Colonic mucosa (tissue), 4 donors: ENCODE measurements around the gene PLXNA3. TPM values are rescaled to one million over a fixed set of nuclear protein-coding genes. Genes with fewer than 3 reads are reported as not detected.

ENCODE experiments used
- DNase-seq: peaks from one replicate; pipeline ENCODE4 v3.0.0-alpha.2; 2020
- H3K27ac ChIP-seq: fragments of 200-600 bp; one replicate; pipeline ENCODE4 v1.8.0; 2021
- H3K27me3 ChIP-seq: fragments of 200-600 bp; one replicate; pipeline ENCODE4 v1.8.0; 2021
- H3K36me3 ChIP-seq: fragments of 200-600 bp; one replicate; pipeline ENCODE4 v1.8.0; 2021
- H3K4me1 ChIP-seq: fragments of 200-600 bp; one replicate; pipeline ENCODE4 v1.8.0; 2021; ENCODE audit warnings: mild to moderate bottlenecking
- H3K4me3 ChIP-seq: fragments of 200-600 bp; one replicate; pipeline ENCODE4 v1.8.0; 2021
- H3K9ac ChIP-seq, 2 donors: one replicate each; pipeline ENCODE4 v1.7.0; 2013; ENCODE audit warnings: control low read depth in 2 of 2, low read depth in 2 of 2, low read length in 2 of 2
- H3K9me3 ChIP-seq: fragments of 200-600 bp; one replicate; pipeline ENCODE4 v1.8.0; 2021
- intact Hi-C: fragments of 100-400 bp; cut with DNase I; formaldehyde crosslinking; loops from one replicate; pipeline ENCODE4 v1.14.1; 2022
- total RNA-seq, 2 donors: library from RNA; stranded (reverse); fragmentation: NEBNext Ultra II Directional in 1 of 2; extraction: Animal tissue kit (Norgen Biotek cat#: 25700) in 1 of 2; gene quantifications; one replicate each; pipeline ENCODE4 v1.2.1, GENCODE V29; 2021
- TF ChIP-seq, protein P1 (sequence below): fragments of 200-600 bp; IDR thresholded peaks from one replicate; pipeline ENCODE4 v1.8.0; 2022; ENCODE audit warnings: antibody characterized with exemption, mild to moderate bottlenecking
- donor health status: healthy.
- donor health status: DM: no; HTN: no; CAD: no.
- donor health status: DM: no; HTN: no; CAD: no.

Gene PLXNA3
- total RNA-seq, 2 donors from 2014 or later: 37.7 to 43.9 TPM

- H3K4me3 ChIP-seq: no peak overlapping the region
- H3K27me3 ChIP-seq: no peaks in the 10 kb centered on the region
- no peak for DNase-seq
- no peak overlapping the region for H3K9ac ChIP-seq
- H3K36me3 ChIP-seq: peaks cover 9% of the 10 kb centered on the region
- intact Hi-C loops: no loop called here
- no peaks in the 10 kb centered on the region for H3K9me3 ChIP-seq
- TF ChIP-seq, protein P1, sequence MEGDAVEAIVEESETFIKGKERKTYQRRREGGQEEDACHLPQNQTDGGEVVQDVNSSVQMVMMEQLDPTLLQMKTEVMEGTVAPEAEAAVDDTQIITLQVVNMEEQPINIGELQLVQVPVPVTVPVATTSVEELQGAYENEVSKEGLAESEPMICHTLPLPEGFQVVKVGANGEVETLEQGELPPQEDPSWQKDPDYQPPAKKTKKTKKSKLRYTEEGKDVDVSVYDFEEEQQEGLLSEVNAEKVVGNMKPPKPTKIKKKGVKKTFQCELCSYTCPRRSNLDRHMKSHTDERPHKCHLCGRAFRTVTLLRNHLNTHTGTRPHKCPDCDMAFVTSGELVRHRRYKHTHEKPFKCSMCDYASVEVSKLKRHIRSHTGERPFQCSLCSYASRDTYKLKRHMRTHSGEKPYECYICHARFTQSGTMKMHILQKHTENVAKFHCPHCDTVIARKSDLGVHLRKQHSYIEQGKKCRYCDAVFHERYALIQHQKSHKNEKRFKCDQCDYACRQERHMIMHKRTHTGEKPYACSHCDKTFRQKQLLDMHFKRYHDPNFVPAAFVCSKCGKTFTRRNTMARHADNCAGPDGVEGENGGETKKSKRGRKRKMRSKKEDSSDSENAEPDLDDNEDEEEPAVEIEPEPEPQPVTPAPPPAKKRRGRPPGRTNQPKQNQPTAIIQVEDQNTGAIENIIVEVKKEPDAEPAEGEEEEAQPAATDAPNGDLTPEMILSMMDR: no peak
- H3K27ac ChIP-seq: no peak overlapping the region
- H3K4me1 ChIP-seq: no peaks in the 10 kb centered on the region
These were observed 7.8 kb upstream of the PLXNA3 start for GRCh38 chrX:154450312-154450711.

DNA sequence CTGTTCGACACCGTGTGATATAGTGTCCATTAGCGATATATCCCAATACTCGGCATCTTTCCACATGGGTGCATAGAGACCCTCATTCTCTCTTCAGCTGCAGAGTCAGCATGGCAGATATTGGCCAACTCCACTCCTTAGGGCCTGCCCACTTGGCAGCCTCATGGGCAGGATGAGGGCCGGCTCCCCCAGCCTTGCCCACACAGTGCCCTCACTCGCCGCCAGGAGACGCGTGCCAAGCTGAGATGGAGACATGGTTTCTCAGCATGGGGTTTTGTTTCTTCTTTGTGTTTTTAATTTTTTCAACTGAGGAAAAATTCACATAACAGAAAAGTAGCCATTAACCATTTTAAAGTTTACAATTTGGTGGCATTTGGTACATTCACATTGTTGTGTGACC, 5.3 kb upstream of the PLXNA3 start:
- no peak for DNase-seq
- no peaks in the 10 kb centered on the region for H3K4me1 ChIP-seq
- H3K36me3 ChIP-seq: peaks cover 9% of the 10 kb centered on the region
- no peaks in the 10 kb centered on the region for H3K9me3 ChIP-seq
- TF ChIP-seq, protein P1: no peak
- no peak overlapping the region for H3K27ac ChIP-seq
- no peak overlapping the region for H3K4me3 ChIP-seq
- peaks cover 6% of the 10 kb centered on the region for H3K27me3 ChIP-seq
- no peak overlapping the region for H3K9ac ChIP-seq
- intact Hi-C loops: no loop called here

DNA sequence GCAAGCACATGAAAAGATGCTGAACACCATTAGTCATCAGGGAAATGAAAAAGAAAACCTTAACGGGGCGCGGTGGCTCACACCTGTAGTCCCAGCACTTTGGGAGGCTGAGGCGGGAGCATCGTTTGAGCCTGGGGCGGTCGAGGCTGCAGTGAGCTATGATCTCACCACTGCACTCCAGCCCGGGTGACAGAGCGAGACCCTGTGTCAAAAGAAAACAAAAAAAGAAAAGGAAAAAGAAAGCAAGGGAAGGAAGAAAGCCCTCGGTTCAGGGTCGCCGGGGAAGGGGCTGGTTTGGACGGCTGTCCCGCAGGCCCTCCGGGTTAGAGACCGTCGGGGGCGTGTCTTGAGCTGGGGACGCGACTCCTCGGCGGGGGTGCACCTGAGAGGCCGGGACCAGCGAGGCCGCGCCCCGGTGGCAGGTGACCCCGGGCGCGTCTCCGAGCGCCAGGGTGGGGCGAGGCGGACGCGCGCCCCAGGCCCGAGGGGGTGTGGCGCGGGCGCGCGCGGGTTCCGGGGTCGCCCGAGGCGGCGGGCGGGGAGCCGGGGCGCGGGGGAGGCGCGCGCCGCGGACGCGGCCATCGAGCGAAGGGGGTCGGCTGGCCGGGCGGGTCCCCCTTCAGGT, 478 bp upstream of the PLXNA3 start:
- Histone ChIP-seq H3K4me1 (no peaks in the 10 kb centered on the region), H3K9ac (peak overlapping the region in 1 of 2 donors; percentile 43), H3K27ac (no peak overlapping the region), H3K27me3 (peaks cover 6% of the 10 kb centered on the region), H3K4me3 (peak overlapping the region; percentile 38), H3K9me3 (no peaks in the 10 kb centered on the region), H3K36me3 (no peaks in the 10 kb centered on the region)
- intact Hi-C loops: no loop called here
- TF ChIP-seq, protein P1: no peak
- peak; percentile 45 for DNase-seq

DNA sequence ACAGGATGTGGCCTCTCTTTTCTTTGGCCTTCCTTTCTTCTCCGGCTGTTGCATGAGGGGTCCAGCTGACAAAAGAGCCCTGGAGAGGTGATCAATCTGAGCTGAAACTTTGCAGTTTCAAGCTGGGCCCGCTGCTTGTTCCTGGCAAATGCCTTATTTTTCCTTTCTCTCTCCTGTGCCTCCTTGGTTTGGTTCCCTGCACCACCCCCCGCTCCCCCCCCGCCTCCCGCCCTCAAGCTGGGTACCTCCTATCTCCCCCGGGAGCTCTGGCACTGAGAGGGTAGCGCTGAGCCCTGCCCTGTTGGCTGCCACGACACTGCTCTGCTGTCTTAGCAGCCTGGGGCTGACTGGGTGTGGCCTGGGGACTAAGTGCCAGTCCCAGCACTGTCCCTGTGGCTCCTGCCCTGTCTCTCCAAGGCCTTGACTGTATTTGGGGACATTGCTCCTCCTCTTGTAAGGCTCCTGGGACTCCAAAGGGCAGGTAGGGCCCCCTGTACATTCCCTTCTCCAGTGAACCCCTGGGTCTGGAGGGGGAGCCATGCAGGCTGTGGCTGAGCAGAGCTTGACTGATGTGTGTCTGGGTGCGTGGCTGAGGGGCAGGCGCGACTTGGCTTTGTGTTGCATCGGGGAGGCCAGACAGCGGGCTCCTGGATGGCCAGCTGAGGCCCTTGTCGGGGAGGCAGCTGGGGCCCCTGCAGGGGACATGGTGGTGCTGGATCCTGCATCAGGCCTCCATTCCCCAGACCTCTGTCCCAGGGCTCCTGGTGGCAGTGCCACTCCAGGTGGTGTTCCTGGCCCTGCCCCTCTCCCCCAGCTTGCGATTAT, 1.1 kb downstream of the PLXNA3 start:
- H3K27me3 ChIP-seq: peaks cover 6% of the 10 kb centered on the region
- H3K9ac ChIP-seq: peak overlapping the region; percentile 60 to 79
- intact Hi-C loops: no loop called here
- H3K36me3 ChIP-seq: no peaks in the 10 kb centered on the region
- H3K4me1 ChIP-seq: no peaks in the 10 kb centered on the region
- H3K27ac ChIP-seq: peak overlapping the region; percentile 55
- H3K4me3 ChIP-seq: peak overlapping the region; percentile 66
- DNase-seq: peak; percentile 53
- no peaks in the 10 kb centered on the region for H3K9me3 ChIP-seq
- TF ChIP-seq, protein P1: no peak

DNA sequence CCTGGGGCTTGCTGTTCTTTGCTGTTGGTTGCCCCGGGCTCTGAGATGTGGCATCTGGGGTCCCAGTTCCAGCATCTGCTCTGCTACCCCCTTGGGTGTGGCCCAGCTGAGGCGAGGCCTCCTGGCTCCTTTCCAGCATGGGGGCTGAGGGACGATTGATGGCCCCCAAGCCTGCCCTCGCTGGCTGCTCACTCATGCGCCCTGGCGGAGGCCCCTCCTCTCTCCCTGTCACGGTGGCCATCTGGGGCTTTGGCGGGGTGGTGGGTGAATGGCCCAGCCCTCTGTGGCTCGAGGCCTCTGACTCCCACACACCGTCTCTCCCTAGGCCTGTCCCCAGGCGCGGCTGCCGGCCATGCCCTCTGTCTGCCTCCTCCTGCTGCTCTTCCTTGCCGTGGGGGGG, 1.8 kb downstream of the PLXNA3 start:
- no peaks in the 10 kb centered on the region for H3K4me1 ChIP-seq
- peaks cover 6% of the 10 kb centered on the region for H3K27me3 ChIP-seq
- TF ChIP-seq, protein P1: no peak
- intact Hi-C loops: no loop called here
- H3K4me3 ChIP-seq: peak overlapping the region; percentile 66
- H3K9me3 ChIP-seq: no peaks in the 10 kb centered on the region
- no peaks in the 10 kb centered on the region for H3K36me3 ChIP-seq
- H3K27ac ChIP-seq: no peak overlapping the region
- H3K9ac ChIP-seq: no peak overlapping the region
- no peak for DNase-seq
